AG09319 (cell line): ENCODE data around the gene FEM1C.
A peak's percentile ranks its signal among the peaks of the same experiment; 100 is the strongest.

Experiments used
- DNase-seq: peaks from one replicate; pipeline ENCODE4 v3.0.0-alpha.2; 2010; ENCODE audit warnings: low read depth; ENCODE audit errors: extremely low read depth
- CTCF ChIP-seq: IDR thresholded peaks from 2 replicates; pipeline ENCODE4 v1.5.1; 2011; ENCODE audit warnings: low read depth, mild to moderate bottlenecking, inconsistent platforms, low read length, moderate library complexity

The FEM1C gene, protein sequence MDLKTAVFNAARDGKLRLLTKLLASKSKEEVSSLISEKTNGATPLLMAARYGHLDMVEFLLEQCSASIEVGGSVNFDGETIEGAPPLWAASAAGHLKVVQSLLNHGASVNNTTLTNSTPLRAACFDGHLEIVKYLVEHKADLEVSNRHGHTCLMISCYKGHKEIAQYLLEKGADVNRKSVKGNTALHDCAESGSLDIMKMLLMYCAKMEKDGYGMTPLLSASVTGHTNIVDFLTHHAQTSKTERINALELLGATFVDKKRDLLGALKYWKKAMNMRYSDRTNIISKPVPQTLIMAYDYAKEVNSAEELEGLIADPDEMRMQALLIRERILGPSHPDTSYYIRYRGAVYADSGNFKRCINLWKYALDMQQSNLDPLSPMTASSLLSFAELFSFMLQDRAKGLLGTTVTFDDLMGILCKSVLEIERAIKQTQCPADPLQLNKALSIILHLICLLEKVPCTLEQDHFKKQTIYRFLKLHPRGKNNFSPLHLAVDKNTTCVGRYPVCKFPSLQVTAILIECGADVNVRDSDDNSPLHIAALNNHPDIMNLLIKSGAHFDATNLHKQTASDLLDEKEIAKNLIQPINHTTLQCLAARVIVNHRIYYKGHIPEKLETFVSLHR

DNA sequence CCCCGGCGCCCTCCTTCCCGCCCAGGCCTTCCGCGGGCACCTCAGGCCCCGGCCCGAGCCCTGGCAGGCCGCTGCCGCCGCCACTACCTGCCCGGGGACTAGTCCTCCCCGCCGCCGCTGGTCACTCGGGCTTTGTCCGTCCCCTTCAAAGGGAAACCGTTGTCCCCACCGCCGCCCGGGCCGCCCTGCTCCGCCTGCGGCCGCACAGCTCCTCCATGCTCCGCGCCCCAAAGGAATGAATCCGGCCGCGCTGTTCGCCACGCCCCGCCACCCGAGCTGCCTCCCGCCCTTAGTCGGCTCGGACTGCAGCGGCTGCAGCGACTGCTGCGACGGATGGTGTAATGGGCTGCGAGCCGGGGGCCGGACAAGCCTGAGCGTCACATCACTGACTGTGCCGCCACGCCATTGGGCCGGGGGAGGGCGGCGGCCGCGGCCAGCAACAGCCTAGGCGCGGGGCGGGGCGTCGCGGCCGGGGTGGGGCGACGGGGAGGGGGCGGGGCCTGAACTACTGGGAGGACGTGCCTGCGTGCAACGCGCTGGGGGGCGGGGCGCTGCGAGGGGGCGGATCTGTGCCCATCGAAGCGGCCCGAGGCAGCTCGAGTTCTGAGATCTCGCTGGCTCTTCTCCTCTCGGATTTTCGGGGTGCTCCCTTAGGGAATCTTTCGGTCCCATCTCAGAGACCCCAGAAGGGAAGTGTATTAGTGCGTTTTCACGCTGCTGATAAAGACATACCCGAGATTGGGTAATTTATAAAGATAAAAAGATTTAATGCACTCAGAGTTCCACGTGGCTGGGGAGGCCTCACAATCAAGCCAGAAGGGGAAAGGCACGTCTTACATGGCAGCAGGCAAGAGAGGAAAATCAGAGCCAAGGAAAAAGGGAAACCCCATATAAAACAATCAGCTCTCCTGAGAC, at the start of gene FEM1C:
FEM1C (minus strand) TSS at position 340 of the 915 bp plus-strand sequence. CDS start 1,282 bp downstream, outside the sequence.
- TF ChIP-seq CTCF = no peak
- DNase-seq = peak; percentile 97

DNA sequence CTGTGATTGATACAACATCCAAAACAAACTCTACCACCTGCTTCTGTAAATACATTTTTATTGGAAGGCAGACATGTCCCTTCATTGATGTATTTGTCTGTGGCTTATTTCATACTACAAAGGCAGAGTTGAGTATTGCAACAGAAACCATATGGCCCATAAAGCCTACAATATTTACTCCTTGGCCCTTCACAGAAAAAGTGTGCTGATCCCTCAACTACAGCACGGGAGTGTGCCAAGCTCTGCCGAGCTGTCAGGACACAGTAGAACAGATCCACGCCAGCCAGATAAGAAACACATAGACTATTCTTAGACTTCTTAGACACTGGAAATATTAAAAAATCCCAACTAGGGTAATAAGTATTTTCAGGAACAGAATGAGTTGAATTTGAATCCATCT, 44.5 kb upstream of the FEM1C start:
- TF ChIP-seq CTCF = no peak
- DNase-seq = no peak

- no peak for TF ChIP-seq CTCF
- no peak for DNase-seq
Measured at GRCh38 chr5:115588640-115589039, 44.1 kb upstream of the FEM1C start.

DNA sequence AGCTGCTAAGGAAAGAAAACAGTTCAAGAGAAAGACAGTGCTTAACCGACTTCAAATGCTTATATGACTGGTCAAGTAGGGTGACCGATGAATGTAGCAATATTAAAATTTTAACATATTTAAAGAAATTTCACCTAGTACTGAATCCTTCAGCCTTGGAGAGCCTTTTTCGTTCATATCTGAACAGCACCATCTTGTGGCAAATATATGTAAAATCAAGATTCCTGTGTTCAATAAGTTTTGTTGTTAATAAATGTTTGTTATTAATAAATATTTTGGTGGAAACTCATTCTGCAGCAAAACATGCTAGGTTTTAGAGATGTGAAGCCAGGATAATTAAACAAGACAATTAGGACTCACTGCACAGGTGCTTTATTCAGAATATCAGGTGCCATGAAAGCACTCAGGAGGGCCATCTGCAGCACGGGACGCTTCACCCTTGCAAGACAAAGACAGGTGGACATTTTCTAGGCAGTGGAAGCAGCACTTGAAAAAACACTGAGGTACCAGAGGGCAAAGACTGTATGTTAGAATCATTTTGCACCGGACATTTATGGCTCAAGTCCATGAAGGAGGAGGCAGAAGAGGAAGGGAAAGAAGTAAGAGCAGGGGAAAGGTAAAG, 42.1 kb upstream of the FEM1C start:
- DNase-seq = no peak
- TF ChIP-seq CTCF = peak; percentile 31

DNA sequence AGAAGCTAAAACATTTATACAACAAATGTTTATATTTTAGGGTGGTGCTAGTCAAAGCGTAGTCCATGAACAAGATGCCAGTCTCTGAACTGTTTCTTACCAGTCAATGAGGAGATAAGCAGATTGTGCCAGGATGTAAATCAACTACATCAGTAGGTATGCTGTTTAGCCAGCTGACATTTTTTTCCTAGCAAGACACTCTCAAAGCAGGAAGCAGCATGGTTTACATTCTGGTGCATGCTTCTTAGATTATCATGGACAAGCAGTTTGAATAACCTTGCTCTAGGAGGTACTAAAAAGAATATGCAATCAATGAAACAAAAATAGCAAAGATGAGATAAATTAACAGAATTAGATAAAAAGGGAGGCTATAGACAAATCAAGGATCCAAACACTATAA, 40.7 kb upstream of the FEM1C start:
- no peak for DNase-seq
- TF ChIP-seq CTCF = no peak

DNA sequence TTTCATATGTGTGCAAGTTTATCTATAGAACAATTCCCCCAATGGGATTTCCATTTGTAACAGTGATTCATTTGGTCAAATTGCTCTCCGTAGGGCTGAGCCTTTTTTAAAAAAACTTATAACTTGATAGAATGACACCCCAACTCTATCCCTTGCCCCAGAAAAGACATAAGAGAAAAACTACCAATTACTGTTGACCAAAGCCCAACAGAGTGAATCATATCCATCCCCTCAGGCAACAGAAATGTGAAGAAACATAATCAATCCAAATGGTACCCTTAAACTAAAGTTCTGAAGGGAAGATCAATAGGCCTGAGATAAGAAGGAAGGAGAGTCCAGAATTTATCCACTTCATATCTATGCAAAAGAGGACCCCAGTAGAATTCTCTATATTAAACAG, 39.9 kb upstream of the FEM1C start:
- no peak for DNase-seq
- no peak for TF ChIP-seq CTCF
